HG02678 (cell line): ENCODE measurements around the gene RERGL.
"Not testable (repeated sequence)": the region's sequence is repeated elsewhere in the genome, so short reads cannot be mapped to it uniquely, and the experiment has no call there.

Source experiments
- ATAC-seq: cut with Tn5 transposase; IDR thresholded peaks from one replicate; pipeline ENCODE4 v1.9.1; 2021; ENCODE audit warnings: mild to moderate bottlenecking, moderate library complexity; ENCODE audit not compliant: unreplicated experiment

Gene RERGL

GRCh38 chr12:18040060-18040742 is 49.8 kb downstream of the RERGL start:
- not testable (repeated sequence) for ATAC-seq
